Right cardiac atrium (tissue), 5 donors: ENCODE measurements around the gene MAN2C1. TPM values are rescaled to one million over a fixed set of nuclear protein-coding genes. Genes with fewer than 3 reads are reported as not detected.
A peak's percentile ranks its signal among the peaks of the same experiment; 100 is the strongest.
"Not testable (repeated sequence)": the region's sequence is repeated elsewhere in the genome, so short reads cannot be mapped to it uniquely, and the experiment has no call there.

Experiments used
- ATAC-seq, 2 donors: fragments of 200-7000 bp; cut with Tn5 transposase; one replicate each; pipeline versions ENCODE4 v1.8.0 to v1.9.1; 2020; ENCODE audit warnings: moderate library complexity in 2 of 2, mild to moderate bottlenecking in 1 of 2
- DNase-seq, 3 donors: peaks; one replicate each; pipeline ENCODE4 v3.0.0-alpha.2; 2020
- H3K27ac ChIP-seq: one replicate; pipeline ENCODE4 v1.5.1; 2013; ENCODE audit warnings: mild to moderate bottlenecking, low read length, control low read depth, moderate library complexity
- H3K27me3 ChIP-seq: one replicate; pipeline ENCODE4 v1.6.1; 2013; ENCODE audit not compliant: control insufficient read depth, insufficient read depth
- H3K4me1 ChIP-seq: one replicate; pipeline ENCODE4 v1.6.1; 2013; ENCODE audit warnings: low read length; ENCODE audit not compliant: control insufficient read depth, insufficient read depth
- H3K4me3 ChIP-seq: one replicate; pipeline ENCODE4 v1.5.1; 2013; ENCODE audit warnings: low read length, control low read depth
- H3K9me3 ChIP-seq: one replicate; pipeline ENCODE4 v1.6.1; 2013; ENCODE audit warnings: low read length; ENCODE audit not compliant: control insufficient read depth
- WGBS: extraction: QIAGEN DNeasy Blood & Tissue Kit; methylation state at CpG from one replicate; pipeline ENCODE4 v1.1.7; 2013; 5-methylcytosine and 5-hydroxymethylcytosine counted together
- intact Hi-C, 4 donors: fragments of 100-400 bp; cut with DNase I; formaldehyde crosslinking; loops; one replicate each; pipeline versions ENCODE4 v1.11.0 to v1.14.0; 2022 to 2023
- polyA plus RNA-seq: library from polyadenylated mRNA; stranded (reverse); fragments of 200-250 nt; gene quantifications from one replicate; pipeline ENCODE4 v1.2.3, GENCODE V29; 2013
- total RNA-seq, 4 donors: library from RNA; stranded (reverse); fragmentation: NEBNext Ultra II Directional; extraction: Animal tissue kit (Norgen Biotek cat#: 25700); gene quantifications; one replicate each; pipeline ENCODE4 v1.2.1, GENCODE V29; 2021
- donor health status: healthy with polysubstance abuse.
- donor health status: DM: no; HTN: yes; CAD: no.
- donor health status: DM: no; HTN: no; CAD: no.
- donor health status: DM: no; HTN: yes; CAD: no; lungs with severe emphysema.
- donor health status: DM: yes; HTN: yes; CAD: no.

Gene MAN2C1
- total and polyA plus RNA-seq, 5 donors, result 122 to 175 (median 131) TPM

DNA sequence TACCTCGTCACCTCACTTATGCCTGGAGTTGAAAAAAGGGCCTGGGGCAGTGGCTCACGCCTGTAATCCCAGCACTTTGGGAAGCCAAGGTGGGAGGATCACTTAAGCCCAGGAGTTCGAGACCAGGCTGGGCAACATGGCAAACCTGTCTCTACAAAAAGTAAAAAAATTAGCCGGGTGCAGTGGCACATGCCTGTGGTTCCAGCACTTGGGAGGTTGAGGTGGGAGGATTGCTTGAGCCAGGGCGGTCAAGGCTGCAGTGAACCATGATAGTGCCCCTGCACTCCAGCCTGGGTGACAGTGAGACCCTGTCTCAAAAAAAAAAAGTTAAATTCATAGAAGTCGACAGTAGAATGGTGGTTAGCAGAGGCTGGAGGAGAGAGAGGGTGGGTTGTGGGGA lies 26.2 kb downstream of the MAN2C1 start:
- 90% methylated on average over 6 of the region's 6 CpGs for WGBS
- intact Hi-C loops, result no loop called here
- DNase-seq, result no peak
- no peak overlapping the region for H3K4me3 ChIP-seq
- no peak for ATAC-seq
- no peaks in the 10 kb centered on the region for H3K27me3 ChIP-seq
- no peaks in the 10 kb centered on the region for H3K4me1 ChIP-seq
- H3K27ac ChIP-seq, result no peak overlapping the region
- no peaks in the 10 kb centered on the region for H3K9me3 ChIP-seq

DNA sequence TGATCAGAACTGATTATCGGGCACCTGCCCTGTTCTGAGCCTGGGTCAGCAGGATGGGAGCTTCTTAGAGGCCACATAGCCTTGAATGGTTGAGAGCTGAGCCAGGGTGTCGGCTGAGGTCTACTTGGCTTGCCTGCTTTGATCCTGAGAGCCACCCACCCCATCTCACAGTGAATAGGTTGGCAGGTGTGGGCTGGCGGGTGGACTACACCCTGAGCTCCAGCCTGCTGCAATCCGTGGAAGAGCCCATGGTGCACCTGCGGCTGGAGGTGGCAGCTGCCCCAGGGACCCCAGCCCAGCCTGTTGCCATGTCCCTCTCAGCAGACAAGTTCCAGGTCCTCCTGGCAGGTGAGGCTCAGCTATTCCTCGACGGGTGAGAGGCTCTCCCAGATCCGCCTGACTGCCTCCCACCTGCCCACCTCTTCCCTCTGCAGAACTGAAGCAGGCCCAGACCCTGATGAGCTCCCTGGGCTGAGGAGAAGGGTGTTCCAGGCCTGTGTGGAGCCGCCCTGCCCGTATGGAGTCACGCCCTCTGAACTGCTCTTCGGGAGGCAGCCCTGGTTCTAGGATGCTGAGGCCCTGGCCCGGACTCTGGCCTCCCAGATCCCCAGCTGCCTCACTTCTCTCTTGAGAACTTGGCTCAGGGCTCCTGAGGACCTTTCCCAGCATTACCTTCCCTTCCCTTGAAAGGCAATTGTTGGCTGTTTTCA lies 28.7 kb downstream of the MAN2C1 start:
- intact Hi-C loops, result no loop called here

GRCh38 chr15:75338661-75339240 lies 29.7 kb downstream of the MAN2C1 start:
- Histone ChIP-seq H3K9me3 (no peaks in the 10 kb centered on the region), H3K4me1 (peaks cover 6% of the 10 kb centered on the region), H3K27ac (no peak overlapping the region), H3K27me3 (no peaks in the 10 kb centered on the region), H3K4me3 (no peak overlapping the region)
- intact Hi-C loops, result no loop called here
- 87% methylated on average over 11 of the region's 11 CpGs for WGBS
- DNase-seq (no peak), ATAC-seq (peak in 1 of 2 donors; percentile 3)

More for the DNA sequence above, 28.7 kb downstream of the MAN2C1 start:
- ATAC-seq (no peak), DNase-seq (no peak)
- no peaks in the 10 kb centered on the region for H3K9me3 ChIP-seq
- 89% methylated on average over 13 of the region's 13 CpGs for WGBS
- H3K27me3 ChIP-seq, result no peaks in the 10 kb centered on the region
- H3K4me1 ChIP-seq, result peaks cover 6% of the 10 kb centered on the region
- H3K27ac ChIP-seq, result no peak overlapping the region
- H3K4me3 ChIP-seq, result no peak overlapping the region

- WGBS, result under 1% methylated on average over 42 of the region's 42 CpGs
- ATAC-seq (peak; percentile 92), DNase-seq (peak; percentile 97 to 99 (median 97))
- Histone ChIP-seq H3K4me3 (peak within 1 kb of the TSS; percentile 86), H3K9me3 (no peaks in the 10 kb centered on the region), H3K27me3 (no peaks in the 10 kb centered on the region), H3K27ac (peak within 1 kb of the TSS; percentile 61), H3K4me1 (peaks cover 6% of the 10 kb centered on the region)
- intact Hi-C loops, result no loop called here
These were observed 32.6 kb downstream of the MAN2C1 start, which contains the start of gene COMMD4 for GRCh38 chr15:75335705-75336355. Gene COMMD4 (plus strand): TSS chr15:75336063. CDS start chr15:75336090, 27 bp downstream.

GRCh38 chr15:75335313-75335704 lies 33.1 kb downstream of the MAN2C1 start:
- H3K4me1 ChIP-seq, result peaks cover 6% of the 10 kb centered on the region
- no peak overlapping the region for H3K27ac ChIP-seq
- no peaks in the 10 kb centered on the region for H3K27me3 ChIP-seq
- H3K4me3 ChIP-seq, result peak overlapping the region; percentile 86
- no peak for ATAC-seq
- intact Hi-C loops, result no loop called here
- H3K9me3 ChIP-seq, result no peaks in the 10 kb centered on the region
- 45% methylated on average over 3 of the region's 3 CpGs for WGBS
- no peak for DNase-seq

DNA sequence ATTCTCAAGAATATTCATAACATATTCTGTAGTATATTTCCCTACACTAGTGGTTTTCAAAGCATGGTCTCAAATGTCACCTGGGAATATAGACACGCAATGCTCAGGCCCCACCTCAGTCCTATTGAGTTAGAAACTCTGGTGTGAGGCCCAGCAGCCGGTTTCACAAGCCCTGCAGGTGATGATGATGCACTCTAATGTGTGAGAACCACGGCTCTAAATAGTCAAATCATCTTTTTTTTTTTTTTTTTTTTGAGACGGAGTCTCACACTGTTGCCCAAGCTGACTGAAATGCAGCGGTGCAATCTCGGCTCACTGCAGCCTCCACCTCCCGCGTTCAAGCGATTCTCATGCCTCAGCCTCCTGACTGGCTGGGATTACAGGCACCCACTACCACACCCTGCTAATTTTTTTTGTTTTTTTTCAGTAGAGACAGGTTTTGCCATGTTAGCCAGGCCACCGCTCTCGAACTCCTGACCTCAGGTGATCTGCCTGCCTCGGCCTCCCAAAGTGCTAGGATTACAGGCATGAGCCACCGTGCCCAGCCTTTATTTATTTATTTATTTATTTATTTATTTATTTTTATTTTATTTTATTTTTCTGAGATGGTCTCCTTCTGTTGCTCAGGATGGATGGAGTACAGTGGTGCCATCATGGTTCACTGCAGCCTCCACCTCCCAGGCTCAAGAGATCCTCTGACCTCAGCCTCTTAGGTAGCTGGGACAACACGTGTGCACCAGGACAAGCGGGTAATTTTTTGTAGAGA lies 34.6 kb downstream of the MAN2C1 start:
- not testable (repeated sequence) for H3K4me3 ChIP-seq

DNA sequence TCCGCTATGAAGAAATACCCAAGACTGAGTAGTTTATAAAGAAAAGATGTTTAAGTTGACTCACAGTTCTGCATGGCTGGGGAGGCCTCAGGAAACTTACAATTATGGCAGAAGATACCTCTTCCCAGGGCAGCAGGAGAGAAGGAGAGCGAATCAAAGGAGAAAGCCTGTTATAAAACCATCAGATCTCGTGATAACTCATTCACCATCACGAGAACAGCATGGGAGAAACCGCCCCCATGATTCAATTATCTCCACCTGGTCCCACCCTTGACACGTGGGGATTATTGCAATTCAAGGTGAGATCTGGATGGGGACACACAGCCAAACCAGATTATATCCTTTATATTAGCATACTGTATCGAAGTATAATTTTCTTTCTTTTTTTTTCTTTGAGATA lies 36.3 kb downstream of the MAN2C1 start:
- ATAC-seq, H3K4me1 ChIP-seq, H3K4me3 ChIP-seq, H3K9me3 ChIP-seq, intact Hi-C loops, H3K27ac ChIP-seq, DNase-seq, H3K27me3 ChIP-seq: not testable (repeated sequence)
- 74% methylated on average over 7 of the region's 7 CpGs for WGBS

More for the DNA sequence above, 34.6 kb downstream of the MAN2C1 start:
- H3K27ac ChIP-seq, DNase-seq, H3K4me1 ChIP-seq, intact Hi-C loops, ATAC-seq, H3K27me3 ChIP-seq, H3K9me3 ChIP-seq: not testable (repeated sequence)
- WGBS, result 90% methylated on average over 15 of the region's 15 CpGs

DNA sequence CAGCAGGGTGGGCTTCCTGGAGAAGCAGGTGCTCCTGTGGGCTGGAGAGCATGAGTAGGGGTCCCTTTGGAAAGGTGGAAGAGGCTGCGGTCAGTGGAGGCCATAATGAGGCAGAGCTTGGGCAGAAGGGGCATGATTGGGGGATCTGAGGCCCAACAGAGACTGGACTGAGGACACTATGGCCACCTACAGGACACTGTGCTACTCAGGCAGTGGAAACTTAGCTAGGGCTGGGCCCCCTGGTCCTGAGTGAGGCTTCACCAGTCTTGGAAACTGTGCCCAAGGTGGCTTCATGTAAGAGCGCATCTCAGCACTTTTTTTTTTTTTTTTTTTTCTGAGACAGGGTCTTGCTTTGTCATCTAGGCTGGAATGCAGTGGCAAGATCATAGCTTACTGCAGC lies 38.8 kb downstream of the MAN2C1 start:
- WGBS, result 90% methylated on average over 2 of the region's 2 CpGs
- Histone ChIP-seq H3K4me1 (no peaks in the 10 kb centered on the region), H3K27ac (no peak overlapping the region), H3K9me3 (no peaks in the 10 kb centered on the region), H3K27me3 (no peaks in the 10 kb centered on the region), H3K4me3 (no peak overlapping the region)
- no peak for ATAC-seq
- DNase-seq, result no peak
- intact Hi-C loops, result loop anchor here in 1 of 4 donors (10.0 kb wide), 1 partner anchor 95 kb away; no protein-coding TSS in a partner anchor

DNA sequence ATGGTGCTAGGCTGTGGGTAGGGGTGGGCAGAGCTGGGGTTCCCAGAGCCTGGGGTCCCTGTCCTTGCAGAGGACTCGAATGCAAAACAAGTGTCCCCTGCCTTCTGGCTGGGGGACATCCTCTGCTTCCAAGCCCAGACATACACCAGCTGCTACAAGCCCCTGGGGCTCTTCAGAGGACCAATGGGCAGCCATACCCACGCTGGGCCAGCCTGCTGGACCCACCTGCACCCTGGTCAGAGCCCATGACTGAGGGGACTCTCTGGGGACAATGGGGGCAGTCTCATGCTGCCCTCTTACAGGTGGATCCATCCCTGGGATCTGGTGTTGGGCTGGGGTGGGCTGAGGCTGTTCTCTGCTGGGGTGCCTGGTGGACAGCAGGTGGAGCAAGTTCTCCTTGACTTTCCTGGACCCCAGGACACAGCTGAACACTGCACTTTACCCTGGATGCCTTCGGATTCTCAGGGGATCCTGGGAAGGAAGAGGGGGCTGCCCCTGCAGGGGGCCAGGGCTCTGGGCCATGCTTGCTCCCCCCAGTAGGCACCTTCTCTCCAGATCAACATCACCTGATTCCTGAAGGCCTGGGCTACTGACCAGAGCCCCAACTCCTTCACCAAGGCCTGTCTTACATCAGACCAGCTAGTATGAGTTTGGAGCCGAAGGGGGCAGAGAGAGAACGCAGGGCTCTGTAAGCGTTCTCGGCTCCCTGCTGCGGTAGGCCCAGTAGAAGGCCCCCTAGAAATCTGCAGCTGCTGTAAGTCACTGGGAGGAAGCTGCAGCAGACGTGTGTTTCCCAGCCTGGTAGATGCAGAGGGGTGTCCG lies 39.7 kb downstream of the MAN2C1 start:
- Histone ChIP-seq H3K4me3 (no peak overlapping the region), H3K27me3 (no peaks in the 10 kb centered on the region), H3K9me3 (no peaks in the 10 kb centered on the region), H3K4me1 (no peaks in the 10 kb centered on the region), H3K27ac (no peak overlapping the region)
- intact Hi-C loops, result loop anchor here in 1 of 4 donors (10.0 kb wide), 1 partner anchor 94 kb away; no protein-coding TSS in a partner anchor
- 73% methylated on average over 10 of the region's 10 CpGs for WGBS
- no peak for ATAC-seq
- DNase-seq, result no peak

DNA sequence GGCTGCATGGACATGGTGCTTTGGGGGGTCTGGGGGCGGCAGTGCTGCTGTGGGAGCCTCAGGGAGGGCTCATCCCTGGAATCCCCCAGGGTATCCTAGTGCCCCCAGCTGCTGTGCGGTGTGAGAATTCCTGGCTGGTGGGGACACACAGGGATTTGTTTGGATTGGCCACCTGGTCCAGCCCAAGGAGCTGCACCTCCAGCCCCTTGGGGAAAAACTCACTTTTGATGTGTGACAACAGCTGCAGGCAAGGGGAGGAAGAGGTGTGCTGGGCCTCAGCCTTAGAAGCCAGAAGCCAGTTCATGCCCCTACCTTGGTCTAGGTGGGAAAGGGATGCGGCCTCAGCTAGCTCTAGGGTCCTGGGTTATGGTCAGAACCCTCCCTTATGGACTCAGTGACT lies 40.9 kb downstream of the MAN2C1 start:
- Histone ChIP-seq H3K4me3 (no peak overlapping the region), H3K27ac (no peak overlapping the region), H3K4me1 (no peaks in the 10 kb centered on the region), H3K9me3 (no peaks in the 10 kb centered on the region), H3K27me3 (no peaks in the 10 kb centered on the region)
- DNase-seq (no peak), ATAC-seq (no peak)
- intact Hi-C loops, result loop anchor here in 1 of 4 donors (10.0 kb wide), 1 partner anchor 93 kb away; no protein-coding TSS in a partner anchor
- WGBS, result 77% methylated on average over 3 of the region's 3 CpGs
